HepG2 (cell line): ENCODE data around the gene SLC7A4. TPM values are rescaled to one million over a fixed set of nuclear protein-coding genes. Genes with fewer than 3 reads are reported as not detected.

ENCODE experiments used
- AHDC1 ChIP-seq: sonication (generic); formaldehyde crosslinking; IDR thresholded peaks from 2 replicates; pipeline ENCODE4 v1.5.1; 2020; ENCODE audit warnings: mild to moderate bottlenecking, missing genetic modification reagents, borderline replicate concordance
- AKNA ChIP-seq: sonication (generic); formaldehyde crosslinking; IDR thresholded peaks from 2 replicates; pipeline ENCODE4 v1.4.0; 2020; ENCODE audit warnings: missing genetic modification reagents, borderline replicate concordance
- ATRX ChIP-seq: sonication (generic); formaldehyde crosslinking; IDR thresholded peaks from 2 replicates; pipeline ENCODE4 v1.4.0; 2020; ENCODE audit warnings: missing genetic modification reagents, borderline replicate concordance
- CHD2 ChIP-seq: IDR thresholded peaks from 2 replicates; pipeline ENCODE4 v1.6.1; 2011; ENCODE audit warnings: low read depth, low read length, improper control_type of control experiment
- GRHL1 ChIP-seq: sonication (generic); formaldehyde crosslinking; conservative IDR thresholded peaks from 2 replicates; pipeline ENCODE4 v1.8.0; 2022; ENCODE audit warnings: missing genetic modification reagents
- IKZF5 ChIP-seq: IDR thresholded peaks from 2 replicates; pipeline ENCODE4 v1.6.1; 2018; ENCODE audit warnings: missing genetic modification reagents, mild to moderate bottlenecking, missing compliant biosample characterization
- KLF11 ChIP-seq: IDR thresholded peaks from 2 replicates; pipeline ENCODE4 v1.6.1; 2016; ENCODE audit warnings: missing compliant biosample characterization
- MAF1 ChIP-seq: sonication (generic); formaldehyde crosslinking; IDR thresholded peaks from 2 replicates; pipeline ENCODE4 v1.5.0; 2020; ENCODE audit warnings: missing genetic modification reagents, borderline replicate concordance
- MATR3 ChIP-seq: sonication (generic); formaldehyde crosslinking; IDR thresholded peaks from 2 replicates; pipeline ENCODE4 v1.4.0; 2020; ENCODE audit warnings: missing genetic modification reagents
- RNF2 ChIP-seq: fragments of 450-650 bp; conservative IDR thresholded peaks from 2 replicates; pipeline ENCODE4 v1.6.1; 2016; ENCODE audit warnings: low read depth
- SIX1 ChIP-seq: sonication (generic); formaldehyde crosslinking; IDR thresholded peaks from 2 replicates; pipeline ENCODE4 v1.4.0; 2020; ENCODE audit warnings: missing genetic modification reagents, borderline replicate concordance
- STAT5B ChIP-seq: sonication (generic); formaldehyde crosslinking; IDR thresholded peaks from 2 replicates; pipeline ENCODE4 v1.4.0; 2020; ENCODE audit warnings: missing genetic modification reagents
- TBX2 ChIP-seq: sonication (generic); formaldehyde crosslinking; IDR thresholded peaks from 2 replicates; pipeline ENCODE4 v1.5.0; 2020; ENCODE audit warnings: missing genetic modification reagents, mild to moderate bottlenecking, borderline replicate concordance
- ZNF460 ChIP-seq: sonication (generic); formaldehyde crosslinking; IDR thresholded peaks from 2 replicates; pipeline ENCODE4 v1.5.1; 2020; ENCODE audit warnings: missing genetic modification reagents, mild to moderate bottlenecking, borderline replicate concordance
- polyA plus RNA-seq, 8 experiments: library from polyadenylated mRNA; depleted of rRNA in 3 of 8; stranded (reverse) in 7 of 8; unstranded in 1 of 8; fragments of >200 nt; fragmentation: Illumina TruSeq in 4 of 8; extraction: Trizol in 4 of 8; gene quantifications; 2 replicates each; pipeline versions ENCODE4 v1.2.1 to v1.2.3, GENCODE V29; 2011 to 2016; ENCODE audit warnings: low read depth in 4 of 8, missing spikeins in 1 of 8, mixed read lengths in 1 of 8; ENCODE audit not compliant: insufficient read depth in 1 of 8
- total RNA-seq, 5 experiments: library from RNA; depleted of rRNA; stranded (reverse); fragments of >200 nt; fragmentation: Illumina TruSeq; extraction: Trizol; gene quantifications; 2 replicates each; pipeline ENCODE4 v1.2.3, GENCODE V29; 2016; ENCODE audit warnings: low read depth in 1 of 5

The SLC7A4 gene
- total and polyA plus RNA-seq, 2 of the 13 experiments (the other 11 are each of a cell fraction or from before 2014, with no cell fraction given) = not detected

- TF ChIP-seq AHDC1 (CRISPR knock-in tag) = peak; percentile 66; the same call in 1 of the 2 replicates
- TF ChIP-seq CHD2 = no peak
- peak; percentile 72; the same call in 1 of the 2 replicates for TF ChIP-seq ZNF460 (CRISPR knock-in tag)
- TF ChIP-seq MAF1 = peak; percentile 93
- no peak for TF ChIP-seq SIX1 (CRISPR knock-in tag)
- peak; percentile 64 for TF ChIP-seq IKZF5 (CRISPR knock-in tag)
- TF ChIP-seq RNF2 = peak; percentile 99
- TF ChIP-seq KLF11 = peak; percentile 53; the same call in 1 of the 2 replicates
- TF ChIP-seq ATRX (CRISPR knock-in tag) = no peak
- no peak for TF ChIP-seq STAT5B (CRISPR knock-in tag)
- peak; percentile 94 for TF ChIP-seq TBX2 (CRISPR knock-in tag)
- peak; percentile 83; the same call in 1 of the 2 replicates for TF ChIP-seq AKNA (CRISPR knock-in tag)
- TF ChIP-seq MATR3 (CRISPR knock-in tag) = no peak
- TF ChIP-seq GRHL1 = no peak
Observed at GRCh38 chr22:20981787-20982562, 50.4 kb downstream of the SLC7A4 start, which contains the start of gene LZTR1 (continued).
